Loucy (cell line): ENCODE results near the gene LAMA5.

Source experiments
- EZH2phosphoT487 ChIP-seq: fragments of 200-600 bp; IDR thresholded peaks from 2 replicates; pipeline ENCODE4 v1.6.1; 2018; ENCODE audit warnings: antibody characterized with exemption, mild to moderate bottlenecking, moderate library complexity, borderline replicate concordance
- TF ChIP-seq, protein P1 (sequence below): fragments of 200-600 bp; sonication (generic); conservative IDR thresholded peaks from 2 replicates; pipeline ENCODE4 v1.5.1; 2014; ENCODE audit warnings: mild to moderate bottlenecking, antibody characterized with exemption, low read length

DNA sequence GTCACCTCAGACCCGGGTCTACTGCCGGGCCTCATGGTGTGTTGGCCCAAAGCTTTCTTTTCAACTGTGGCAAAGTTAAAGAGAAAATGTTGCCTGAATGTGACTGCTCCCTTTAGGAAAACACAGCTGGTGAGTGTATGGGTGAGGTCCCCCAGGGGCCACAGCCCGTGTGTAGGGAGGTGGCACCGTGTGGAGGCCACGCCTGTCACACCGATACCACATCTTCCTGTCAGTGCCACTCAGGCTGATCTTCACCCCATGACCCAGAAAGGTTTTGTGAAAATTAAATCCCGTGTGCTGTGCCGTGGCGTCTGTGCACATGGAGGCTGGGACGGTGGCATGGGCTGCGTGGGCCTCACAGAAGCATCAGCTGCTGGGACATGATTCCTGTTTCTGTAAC, 75.0 kb downstream of the LAMA5 start:
- TF ChIP-seq, protein P1, sequence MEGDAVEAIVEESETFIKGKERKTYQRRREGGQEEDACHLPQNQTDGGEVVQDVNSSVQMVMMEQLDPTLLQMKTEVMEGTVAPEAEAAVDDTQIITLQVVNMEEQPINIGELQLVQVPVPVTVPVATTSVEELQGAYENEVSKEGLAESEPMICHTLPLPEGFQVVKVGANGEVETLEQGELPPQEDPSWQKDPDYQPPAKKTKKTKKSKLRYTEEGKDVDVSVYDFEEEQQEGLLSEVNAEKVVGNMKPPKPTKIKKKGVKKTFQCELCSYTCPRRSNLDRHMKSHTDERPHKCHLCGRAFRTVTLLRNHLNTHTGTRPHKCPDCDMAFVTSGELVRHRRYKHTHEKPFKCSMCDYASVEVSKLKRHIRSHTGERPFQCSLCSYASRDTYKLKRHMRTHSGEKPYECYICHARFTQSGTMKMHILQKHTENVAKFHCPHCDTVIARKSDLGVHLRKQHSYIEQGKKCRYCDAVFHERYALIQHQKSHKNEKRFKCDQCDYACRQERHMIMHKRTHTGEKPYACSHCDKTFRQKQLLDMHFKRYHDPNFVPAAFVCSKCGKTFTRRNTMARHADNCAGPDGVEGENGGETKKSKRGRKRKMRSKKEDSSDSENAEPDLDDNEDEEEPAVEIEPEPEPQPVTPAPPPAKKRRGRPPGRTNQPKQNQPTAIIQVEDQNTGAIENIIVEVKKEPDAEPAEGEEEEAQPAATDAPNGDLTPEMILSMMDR: no peak
- no peak for TF ChIP-seq EZH2phosphoT487
